Neural progenitor cell (in vitro differentiated cells): ENCODE results near the gene ASXL2. TPM values are rescaled to one million over a fixed set of nuclear protein-coding genes. Genes with fewer than 3 reads are reported as not detected.

Experiments used
- DNase-seq: peaks from one replicate; pipeline ENCODE4 v3.0.0-alpha.2; 2016; ENCODE audit warnings: low spot score
- H2AFZ ChIP-seq: fragments of 200-600 bp; sonication (generic); replicated peaks from 2 replicates; pipeline ENCODE4 v1.6.1; 2016; ENCODE audit warnings: antibody characterized with exemption
- H3F3A ChIP-seq: fragments of 200-600 bp; sonication (generic); 2 replicates; pipeline ENCODE4 v1.6.1; 2016; ENCODE audit warnings: antibody characterized with exemption, low read depth
- H3K27ac ChIP-seq: fragments of 200-600 bp; sonication (generic); 2 replicates; pipeline ENCODE4 v1.5.1; 2016; ENCODE audit warnings: mild to moderate bottlenecking
- H3K27me3 ChIP-seq: fragments of 200-600 bp; sonication (generic); 2 replicates; pipeline ENCODE4 v1.6.1; 2016; ENCODE audit warnings: mild to moderate bottlenecking, moderate library complexity
- H3K36me3 ChIP-seq: fragments of 200-600 bp; sonication (generic); 2 replicates; pipeline ENCODE4 v1.5.1; 2016
- H3K4me1 ChIP-seq: fragments of 200-600 bp; sonication (generic); 2 replicates; pipeline ENCODE4 v1.6.1; 2016; ENCODE audit warnings: mixed run types
- H3K4me2 ChIP-seq: fragments of 200-600 bp; sonication (generic); 2 replicates; pipeline ENCODE4 v1.6.1; 2016
- H3K4me3 ChIP-seq: fragments of 200-600 bp; sonication (generic); 2 replicates; pipeline ENCODE4 v1.5.1; 2016
- H3K79me2 ChIP-seq: fragments of 200-600 bp; sonication (generic); 2 replicates; pipeline ENCODE4 v1.6.1; 2016; ENCODE audit warnings: low read depth
- H3K9ac ChIP-seq: fragments of 200-600 bp; sonication (generic); 2 replicates; pipeline ENCODE4 v1.6.1; 2016
- H3K9me3 ChIP-seq: fragments of 200-600 bp; sonication (generic); 2 replicates; pipeline ENCODE4 v1.5.1; 2016; ENCODE audit warnings: low read depth
- H4K20me1 ChIP-seq: fragments of 200-600 bp; sonication (generic); 2 replicates; pipeline ENCODE4 v1.6.1; 2016; ENCODE audit warnings: low read depth
- H3K27ac Mint-ChIP-seq: 3 replicates; pipeline ENCODE4 v1.8.0; 2021; ENCODE audit warnings: mixed read lengths
- H3K27me3 Mint-ChIP-seq: 2 replicates; pipeline ENCODE4 v1.8.0; 2022; ENCODE audit warnings: low read depth, mild to moderate bottlenecking, inconsistent platforms, moderate library complexity, mixed read lengths; ENCODE audit not compliant: insufficient read depth
- H3K36me3 Mint-ChIP-seq: 3 replicates; pipeline ENCODE4 v1.8.0; 2021; ENCODE audit warnings: mixed read lengths
- H3K4me1 Mint-ChIP-seq: 3 replicates; pipeline ENCODE4 v1.8.0; 2021; ENCODE audit warnings: mixed read lengths
- H3K4me3 Mint-ChIP-seq: 3 replicates; pipeline ENCODE4 v1.8.0; 2021; ENCODE audit warnings: mild to moderate bottlenecking, moderate library complexity, mixed read lengths
- H3K9me3 Mint-ChIP-seq: 3 replicates; pipeline ENCODE4 v1.8.0; 2020; ENCODE audit warnings: mixed read lengths
- CTCF ChIP-seq: fragments of 200-600 bp; sonication (generic); IDR thresholded peaks from 2 replicates; pipeline ENCODE4 v1.5.1; 2017; ENCODE audit warnings: antibody characterized with exemption, mild to moderate bottlenecking
- EZH2 ChIP-seq: fragments of 200-600 bp; sonication (generic); IDR thresholded peaks from 2 replicates; pipeline ENCODE4 v1.6.1; 2017; ENCODE audit warnings: antibody characterized with exemption, mild to moderate bottlenecking, moderate library complexity
- EZH2phosphoT487 ChIP-seq: fragments of 200-600 bp; sonication (generic); IDR thresholded peaks from 2 replicates; pipeline ENCODE4 v1.6.1; 2017; ENCODE audit warnings: antibody characterized with exemption
- total RNA-seq: library from RNA; depleted of rRNA; stranded (reverse); fragments of >200 nt; gene quantifications from 2 replicates; pipeline ENCODE4 v1.2.3, GENCODE V29; 2015; ENCODE audit warnings: low replicate concordance

The ASXL2 gene
- total RNA-seq, 1 donor from 2014 or later: 8.7 TPM

GRCh38 chr2:25881764-25882163 lies 3.5 kb upstream of the ASXL2 start:
- H3K9me3 ChIP-seq: no peaks in the 10 kb centered on the region
- no peak for TF ChIP-seq CTCF
- TF ChIP-seq EZH2: no peak
- no peak for TF ChIP-seq EZH2phosphoT487
- peaks cover 4% of the 10 kb centered on the region for H3K27me3 Mint-ChIP-seq

GRCh38 chr2:25879133-25879730 lies 945 bp upstream of the ASXL2 start:
- TF ChIP-seq EZH2 (no peak), CTCF (no peak), EZH2phosphoT487 (no peak)
- peak overlapping the region; percentile 70 for H2AFZ ChIP-seq
- H3K79me2 ChIP-seq: peaks cover 39% of the 10 kb centered on the region
- no peak overlapping the region for H3K9ac ChIP-seq
- Mint-ChIP-seq H3K27ac (peak overlapping the region; percentile 47), H3K4me1 (peaks cover 10% of the 10 kb centered on the region), H3K4me3 (peak overlapping the region; percentile 97), H3K36me3 (no peaks in the 10 kb centered on the region), H3K9me3 (no peaks in the 10 kb centered on the region), H3K27me3 (no peaks in the 10 kb centered on the region)
- H3K36me3 ChIP-seq: no peaks in the 10 kb centered on the region
- DNase-seq: no peak
- peaks cover 22% of the 10 kb centered on the region for H3F3A ChIP-seq
- peaks cover 41% of the 10 kb centered on the region for H3K27me3 ChIP-seq
- H4K20me1 ChIP-seq: peaks cover 10% of the 10 kb centered on the region
- H3K4me1 ChIP-seq: peaks cover 13% of the 10 kb centered on the region
- no peak overlapping the region for H3K27ac ChIP-seq
- H3K4me3 ChIP-seq: peak overlapping the region; percentile 84
- H3K4me2 ChIP-seq: peak overlapping the region; percentile 77
- H3K9me3 ChIP-seq: no peaks in the 10 kb centered on the region

More at GRCh38 chr2:25881764-25882163, 3.5 kb upstream of the ASXL2 start:
- peaks cover 4% of the 10 kb centered on the region for H3K4me1 ChIP-seq
- H3K27ac Mint-ChIP-seq: no peak overlapping the region
- no peak overlapping the region for H3K4me2 ChIP-seq
- H3F3A ChIP-seq: peaks cover 20% of the 10 kb centered on the region
- H3K79me2 ChIP-seq: peaks cover 14% of the 10 kb centered on the region
- H2AFZ ChIP-seq: no peak overlapping the region
- no peak overlapping the region for H3K4me3 Mint-ChIP-seq
- H3K36me3 Mint-ChIP-seq: no peaks in the 10 kb centered on the region
- no peak overlapping the region for H3K4me3 ChIP-seq
- H3K9ac ChIP-seq: no peak overlapping the region
- no peaks in the 10 kb centered on the region for H3K9me3 Mint-ChIP-seq
- peaks cover under 1% of the 10 kb centered on the region for H4K20me1 ChIP-seq
- peaks cover 41% of the 10 kb centered on the region for H3K27me3 ChIP-seq
- no peak for DNase-seq
- H3K36me3 ChIP-seq: no peaks in the 10 kb centered on the region
- no peak overlapping the region for H3K27ac ChIP-seq
- H3K4me1 Mint-ChIP-seq: peaks cover 7% of the 10 kb centered on the region

- Histone ChIP-seq H3F3A (peaks cover 22% of the 10 kb centered on the region), H4K20me1 (peaks cover 10% of the 10 kb centered on the region), H3K79me2 (peaks cover 55% of the 10 kb centered on the region), H3K9me3 (no peaks in the 10 kb centered on the region), H3K4me3 (peak overlapping the region; percentile 84), H3K36me3 (no peaks in the 10 kb centered on the region), H3K27me3 (peaks cover 32% of the 10 kb centered on the region), H3K4me1 (peaks cover 13% of the 10 kb centered on the region), H2AFZ (peak overlapping the region; percentile 84), H3K4me2 (peak overlapping the region; percentile 94), H3K27ac (peak overlapping the region; percentile 57), H3K9ac (peak overlapping the region; percentile 76)
- H3K36me3 Mint-ChIP-seq: no peaks in the 10 kb centered on the region
- H3K27me3 Mint-ChIP-seq: no peaks in the 10 kb centered on the region
- H3K4me1 Mint-ChIP-seq: peaks cover 10% of the 10 kb centered on the region
- peak overlapping the region; percentile 97 for H3K4me3 Mint-ChIP-seq
- DNase-seq: peak; percentile 68
- peak overlapping the region; percentile 77 for H3K27ac Mint-ChIP-seq
- TF ChIP-seq EZH2 (peak; percentile 21), EZH2phosphoT487 (no peak), CTCF (no peak)
- H3K9me3 Mint-ChIP-seq: no peaks in the 10 kb centered on the region
Observed at GRCh38 chr2:25877431-25878360, 591 bp downstream of the ASXL2 start.
